Loucy (cell line): ENCODE measurements around the gene RADX.

Source experiments
- H2AFZ ChIP-seq: fragments of 200-600 bp; sonication (generic); 2 replicates; pipeline ENCODE4 v1.6.0; 2016; ENCODE audit warnings: antibody characterized with exemption, mild to moderate bottlenecking, low read length, moderate library complexity
- H3F3A ChIP-seq: fragments of 200-600 bp; 2 replicates; pipeline ENCODE4 v1.6.0; 2016; ENCODE audit warnings: antibody characterized with exemption, low read depth, mild to moderate bottlenecking
- H3K27me3 ChIP-seq: fragments of 200-600 bp; sonication (generic); 2 replicates; pipeline ENCODE4 v1.6.1; 2014; ENCODE audit warnings: low read length, mild to moderate bottlenecking; ENCODE audit not compliant: insufficient read depth, poor library complexity, severe bottlenecking
- H3K36me3 ChIP-seq: fragments of 200-600 bp; sonication (generic); 2 replicates; pipeline ENCODE4 v1.6.1; 2016; ENCODE audit warnings: low read length; ENCODE audit not compliant: insufficient read depth
- H3K4me1 ChIP-seq: fragments of 200-600 bp; sonication (generic); 2 replicates; pipeline ENCODE4 v1.5.1; 2014; ENCODE audit warnings: low read length, mild to moderate bottlenecking; ENCODE audit not compliant: insufficient read depth, poor library complexity, severe bottlenecking
- H3K4me2 ChIP-seq: fragments of 200-600 bp; sonication (generic); 2 replicates; pipeline ENCODE4 v1.6.0; 2014; ENCODE audit warnings: antibody characterized with exemption, low read length, low read depth, mild to moderate bottlenecking; ENCODE audit not compliant: poor library complexity, severe bottlenecking
- H3K4me3 ChIP-seq: fragments of 200-600 bp; sonication (generic); 2 replicates; pipeline ENCODE4 v1.5.1; 2014; ENCODE audit warnings: low read length, mild to moderate bottlenecking, mixed read lengths; ENCODE audit not compliant: poor library complexity, severe bottlenecking
- H3K79me2 ChIP-seq: fragments of 200-600 bp; sonication (generic); 2 replicates; pipeline ENCODE4 v1.6.1; 2014; ENCODE audit warnings: low read length; ENCODE audit not compliant: insufficient read depth
- H3K9ac ChIP-seq: fragments of 200-600 bp; sonication (generic); 2 replicates; pipeline ENCODE4 v1.6.0; 2014; ENCODE audit warnings: mild to moderate bottlenecking, low read depth, low read length, moderate library complexity; ENCODE audit not compliant: poor library complexity, severe bottlenecking
- H3K9me2 ChIP-seq: fragments of 200-600 bp; sonication (generic); replicated peaks from 2 replicates; pipeline ENCODE4 v1.6.1; 2016; ENCODE audit warnings: low read depth, low read length, mixed read lengths
- H3K9me3 ChIP-seq: fragments of 200-600 bp; sonication (generic); 2 replicates; pipeline ENCODE4 v1.6.1; 2014; ENCODE audit warnings: mild to moderate bottlenecking, antibody characterized with exemption, low read length, low read depth; ENCODE audit not compliant: insufficient read depth
- H4K20me1 ChIP-seq: fragments of 200-600 bp; sonication (generic); 2 replicates; pipeline ENCODE4 v1.6.0; 2014; ENCODE audit warnings: antibody characterized with exemption, low read length, mild to moderate bottlenecking; ENCODE audit not compliant: insufficient read depth, poor library complexity, severe bottlenecking
- CTCF ChIP-seq: fragments of 200-600 bp; sonication (generic); conservative IDR thresholded peaks from 2 replicates; pipeline ENCODE4 v1.5.1; 2014; ENCODE audit warnings: mild to moderate bottlenecking, antibody characterized with exemption, low read length
- EZH2phosphoT487 ChIP-seq: fragments of 200-600 bp; IDR thresholded peaks from 2 replicates; pipeline ENCODE4 v1.6.1; 2018; ENCODE audit warnings: antibody characterized with exemption, mild to moderate bottlenecking, moderate library complexity, borderline replicate concordance

The RADX gene

GRCh38 chrX:106702636-106703035 is 90.9 kb downstream of the RADX start:
- no peaks in the 10 kb centered on the region for H3F3A ChIP-seq
- H2AFZ ChIP-seq = no peak overlapping the region
- H3K4me2 ChIP-seq = no peak overlapping the region
- no peak overlapping the region for H3K4me3 ChIP-seq
- H3K79me2 ChIP-seq = no peaks in the 10 kb centered on the region
- no peak overlapping the region for H3K9ac ChIP-seq
- no peaks in the 10 kb centered on the region for H3K9me2 ChIP-seq
- H3K9me3 ChIP-seq = no peaks in the 10 kb centered on the region
- no peaks in the 10 kb centered on the region for H3K27me3 ChIP-seq
- H3K4me1 ChIP-seq = no peaks in the 10 kb centered on the region
- no peaks in the 10 kb centered on the region for H3K36me3 ChIP-seq
- TF ChIP-seq EZH2phosphoT487 = no peak
- TF ChIP-seq CTCF = no peak
- no peaks in the 10 kb centered on the region for H4K20me1 ChIP-seq

- Histone ChIP-seq H3K36me3 (no peaks in the 10 kb centered on the region), H3F3A (no peaks in the 10 kb centered on the region), H3K27me3 (no peaks in the 10 kb centered on the region), H2AFZ (no peak overlapping the region), H3K9me3 (no peaks in the 10 kb centered on the region), H3K4me2 (no peak overlapping the region), H3K4me3 (no peak overlapping the region), H3K4me1 (no peaks in the 10 kb centered on the region), H3K79me2 (no peaks in the 10 kb centered on the region), H4K20me1 (no peaks in the 10 kb centered on the region), H3K9ac (no peak overlapping the region), H3K9me2 (no peaks in the 10 kb centered on the region)
- TF ChIP-seq CTCF (no peak), EZH2phosphoT487 (no peak)
These were observed 94.7 kb downstream of the RADX start for GRCh38 chrX:106706466-106706865.

- H2AFZ ChIP-seq = no peak overlapping the region
- no peak overlapping the region for H3K9ac ChIP-seq
- no peak overlapping the region for H3K4me3 ChIP-seq
- no peaks in the 10 kb centered on the region for H3K9me3 ChIP-seq
- H4K20me1 ChIP-seq = no peaks in the 10 kb centered on the region
- no peaks in the 10 kb centered on the region for H3K36me3 ChIP-seq
- TF ChIP-seq CTCF = no peak
- no peak for TF ChIP-seq EZH2phosphoT487
- H3K4me1 ChIP-seq = no peaks in the 10 kb centered on the region
- H3K4me2 ChIP-seq = no peak overlapping the region
- no peaks in the 10 kb centered on the region for H3F3A ChIP-seq
- H3K79me2 ChIP-seq = no peaks in the 10 kb centered on the region
- no peaks in the 10 kb centered on the region for H3K27me3 ChIP-seq
- H3K9me2 ChIP-seq = no peaks in the 10 kb centered on the region
These were observed 96.1 kb downstream of the RADX start for GRCh38 chrX:106707771-106708454.
